ENCODE results near the gene MCOLN2.

Gene MCOLN2

DNA sequence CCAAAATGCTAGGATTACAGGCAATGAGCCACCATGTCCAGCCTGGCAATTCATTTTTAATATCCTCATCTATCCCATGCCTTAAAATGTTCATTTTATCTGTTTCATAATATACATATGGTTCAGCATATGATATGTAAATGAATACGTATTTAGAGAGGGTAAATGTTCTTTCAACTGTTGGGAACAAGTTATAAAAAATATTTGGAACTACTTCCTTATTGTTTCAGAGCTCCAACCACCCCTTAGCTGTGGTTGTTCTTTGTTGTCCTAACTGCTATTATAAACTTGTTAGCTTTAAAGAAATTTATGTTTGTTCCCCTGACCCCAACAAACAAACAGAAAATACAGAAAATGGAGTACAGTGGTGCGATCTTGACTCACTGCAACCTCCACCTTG lies 14.5 kb downstream of the MCOLN2 start:
- DNase-seq = no peak

DNA sequence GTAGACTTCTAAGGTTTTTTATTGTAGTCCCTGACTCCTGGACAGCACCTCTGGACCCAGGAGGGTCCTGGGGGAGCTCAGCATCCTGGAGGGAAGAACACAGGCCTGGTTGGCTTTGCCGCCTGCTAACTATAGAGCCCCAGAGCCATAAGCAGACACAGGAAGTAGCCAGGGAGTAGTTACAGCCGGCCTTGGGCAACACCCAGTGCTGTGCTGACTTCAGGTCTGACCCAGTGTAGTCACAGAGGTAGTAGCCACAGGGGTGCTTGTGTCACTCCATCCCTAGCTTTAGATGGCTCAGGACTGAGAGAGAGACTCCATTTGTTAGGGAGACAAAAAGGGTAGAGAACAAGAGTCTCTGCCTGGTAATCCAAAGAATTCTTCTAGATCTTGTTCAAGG lies 21.9 kb downstream of the MCOLN2 start:
- DNase-seq = no peak

DNA sequence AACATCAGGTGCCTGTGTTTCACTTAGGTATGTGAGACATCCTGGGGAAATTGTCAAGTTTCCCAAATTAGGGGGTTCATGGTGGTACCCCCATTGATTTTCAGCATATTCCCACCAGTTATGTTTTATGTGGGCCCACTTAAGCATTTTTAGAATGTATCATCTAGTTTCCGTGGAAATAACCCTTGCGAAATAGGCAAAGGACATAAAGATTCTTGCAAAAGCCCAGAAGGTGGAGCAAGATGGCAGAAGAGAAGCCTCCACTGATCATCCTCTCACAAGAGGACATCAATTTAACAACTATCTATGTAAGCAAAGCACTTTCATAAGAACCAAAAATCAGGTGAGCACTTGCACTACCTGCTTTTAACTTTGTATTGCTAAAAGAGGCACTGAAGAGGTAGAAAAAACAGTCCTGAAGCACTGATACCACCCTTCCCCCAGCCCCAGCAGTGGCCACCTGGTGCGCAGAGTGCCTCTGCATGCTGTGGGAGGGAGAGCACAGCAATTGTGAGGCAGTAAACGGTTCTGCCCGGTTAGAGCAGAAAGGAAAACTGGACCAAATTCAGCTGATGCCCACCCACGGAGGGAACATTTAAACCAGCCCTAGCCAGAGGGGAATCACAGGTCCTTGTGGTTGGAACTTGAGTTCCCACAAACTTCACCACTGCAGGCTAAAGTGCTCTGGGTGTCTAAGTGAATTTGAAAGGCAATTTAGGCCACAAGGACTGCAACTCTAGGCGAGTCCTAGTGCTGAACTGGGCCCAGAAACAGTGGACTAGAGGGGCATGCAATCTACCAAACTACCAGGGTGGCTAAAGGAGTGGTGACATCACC lies 23.2 kb downstream of the MCOLN2 start:
- no peak for DNase-seq

DNA sequence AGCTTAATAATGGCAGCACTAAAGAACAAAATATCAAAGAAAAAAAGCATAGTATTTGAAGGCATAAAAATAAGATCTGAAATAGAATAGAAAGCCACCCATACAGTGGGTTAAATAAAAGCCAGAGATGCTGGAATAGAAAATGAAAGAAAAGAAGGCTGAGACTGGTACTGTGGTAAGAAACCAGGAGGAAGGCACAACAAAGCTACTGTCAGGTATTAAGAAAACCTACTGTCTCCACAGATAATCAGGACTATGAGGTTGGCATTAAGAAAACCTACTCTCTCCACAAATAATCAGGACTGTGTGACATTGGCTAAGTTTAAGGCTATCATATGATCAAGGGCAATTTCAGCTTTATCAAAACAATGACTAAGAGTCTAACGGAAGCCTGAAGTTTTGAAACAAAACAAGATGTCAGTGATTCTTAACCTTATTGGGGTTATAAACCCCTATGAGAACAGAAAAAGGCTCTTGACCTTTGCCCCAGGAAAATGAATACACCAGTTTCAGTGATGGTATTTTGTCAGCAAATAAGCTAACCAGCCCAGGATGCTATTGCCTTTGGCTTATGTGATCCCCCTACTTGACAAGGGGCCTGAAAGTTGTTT lies 24.4 kb downstream of the MCOLN2 start:
- DNase-seq = no peak

DNA sequence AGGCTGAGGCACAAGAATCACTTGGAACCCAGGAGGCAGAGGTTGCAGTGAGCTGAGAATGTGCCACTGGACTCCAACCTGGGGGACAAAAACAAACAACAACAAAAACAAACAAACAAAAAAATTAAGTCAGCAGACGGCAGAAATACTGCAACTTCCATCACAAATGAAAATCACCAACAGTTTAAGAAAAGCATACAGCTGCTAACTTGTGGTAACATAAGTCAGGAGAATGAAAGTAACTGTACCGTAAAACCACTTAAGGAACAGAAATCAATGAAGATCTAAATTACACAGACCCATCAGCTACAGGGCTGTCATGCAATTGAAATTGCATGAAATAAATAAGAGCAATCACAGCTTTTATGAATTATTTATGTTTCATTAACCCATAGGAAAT lies 25.0 kb downstream of the MCOLN2 start:
- DNase-seq = no peak

DNA sequence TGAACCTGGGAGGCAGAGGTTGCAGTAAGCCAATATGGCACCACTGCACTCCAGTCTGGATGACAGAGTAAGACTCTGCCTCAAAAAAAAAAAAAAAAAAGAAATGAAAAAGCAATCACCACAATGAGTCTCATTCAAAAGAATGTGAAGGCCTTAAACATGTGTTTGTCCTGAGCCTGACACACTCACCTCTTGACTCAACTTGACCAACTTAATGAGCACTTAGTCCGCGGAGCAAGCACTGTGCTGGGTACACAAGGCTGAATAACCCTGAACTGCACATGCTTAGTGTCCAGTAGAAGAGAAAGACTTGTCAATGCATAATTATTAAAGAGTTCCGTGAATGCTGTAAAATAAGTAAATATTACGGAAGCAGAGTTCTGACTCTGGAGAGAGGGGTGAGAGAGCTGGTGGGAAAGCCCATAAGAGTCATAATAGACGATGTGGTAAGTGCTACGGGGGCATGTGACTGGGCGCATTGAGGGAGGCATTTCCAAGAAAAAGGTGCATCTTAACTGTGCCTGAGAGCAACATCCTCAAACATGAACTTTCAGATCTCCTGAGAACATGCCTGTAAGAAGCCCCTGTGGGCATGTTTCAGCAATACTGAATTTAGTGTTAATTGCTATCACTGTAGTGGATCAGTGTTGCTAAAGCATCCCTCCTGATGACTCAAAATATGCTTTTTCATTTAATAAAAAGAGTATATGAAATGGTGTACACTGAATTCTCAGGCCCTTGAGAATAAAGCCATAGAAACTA lies 27.2 kb downstream of the MCOLN2 start:
- no peak for DNase-seq

DNA sequence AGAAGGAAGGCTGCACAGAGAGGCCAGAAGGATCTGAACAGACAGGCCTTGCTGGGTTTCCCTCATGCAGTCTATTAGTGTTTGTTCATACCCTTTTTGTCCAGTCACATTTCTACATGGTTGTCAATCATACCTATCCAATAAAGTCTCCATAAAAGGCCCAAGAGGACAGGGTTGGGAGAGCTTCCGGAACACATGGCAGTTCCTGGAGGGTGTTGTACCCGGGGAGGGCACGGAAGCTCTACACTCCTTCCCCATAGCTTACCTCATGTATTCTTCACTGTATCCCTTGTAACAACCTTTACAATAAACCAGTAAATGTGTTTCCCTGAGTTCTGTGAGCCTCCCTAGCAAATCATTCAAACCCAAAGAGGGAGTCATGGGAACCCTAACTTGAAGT lies 28.0 kb downstream of the MCOLN2 start:
- DNase-seq = no peak

DNA sequence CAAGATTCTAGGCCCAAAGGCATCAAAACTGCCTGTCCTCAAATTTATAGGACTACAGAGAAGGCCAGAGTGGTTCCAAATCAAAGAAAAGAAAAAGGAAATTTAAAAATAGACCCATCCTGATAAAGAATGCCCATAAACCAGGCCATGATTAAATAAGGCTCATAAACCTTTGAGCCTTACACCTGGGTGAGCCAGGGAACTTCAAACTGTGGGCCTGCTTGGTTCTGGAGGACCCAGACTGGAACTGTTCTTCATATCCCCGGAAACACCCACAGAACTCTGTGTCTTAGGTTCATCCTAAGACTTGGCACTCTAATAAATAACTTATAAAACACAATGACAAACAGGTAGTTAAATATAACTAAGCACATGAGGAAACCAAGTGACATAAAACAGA lies 28.8 kb downstream of the MCOLN2 start:
- no peak for DNase-seq

DNA sequence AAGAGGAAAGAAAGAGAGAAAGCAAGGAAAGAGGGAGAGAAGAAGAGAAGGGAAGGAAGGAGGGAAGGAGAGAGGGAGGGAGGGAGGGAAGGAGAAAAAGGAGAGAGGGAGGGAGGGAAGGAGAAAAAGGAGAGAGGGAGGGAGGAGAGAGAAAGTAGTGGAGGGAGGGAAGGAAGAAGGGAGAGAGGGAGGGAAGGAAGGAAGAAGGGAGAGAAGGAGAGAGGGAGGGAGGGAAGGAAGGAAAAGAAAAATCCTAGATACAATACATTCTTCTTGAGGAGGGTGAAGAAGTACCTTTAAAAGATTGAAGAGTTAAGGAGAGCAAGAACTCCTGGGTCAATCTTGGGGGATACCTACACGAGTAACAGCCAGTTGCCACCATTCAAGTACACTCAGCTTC lies 29.2 kb downstream of the MCOLN2 start:
- no peak for DNase-seq

DNA sequence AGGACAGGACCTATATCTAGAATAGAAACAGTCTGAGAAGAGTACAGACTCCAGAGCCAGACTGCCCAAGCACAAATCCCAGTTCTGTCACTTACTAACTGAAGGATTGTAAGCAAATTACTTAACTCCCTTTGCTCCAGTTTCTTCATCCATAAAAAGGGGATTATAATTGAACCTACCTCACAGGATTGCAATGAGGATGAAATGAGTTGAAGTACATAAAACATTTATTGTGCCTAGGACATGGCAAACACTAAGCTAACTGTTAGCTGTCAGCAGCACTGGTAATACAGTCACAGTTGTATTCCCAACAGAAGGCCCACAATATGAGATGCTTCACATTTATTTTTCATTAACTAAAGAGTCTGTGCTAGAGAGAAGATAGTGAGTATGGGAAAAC lies 33.9 kb downstream of the MCOLN2 start:
- DNase-seq = no peak

DNA sequence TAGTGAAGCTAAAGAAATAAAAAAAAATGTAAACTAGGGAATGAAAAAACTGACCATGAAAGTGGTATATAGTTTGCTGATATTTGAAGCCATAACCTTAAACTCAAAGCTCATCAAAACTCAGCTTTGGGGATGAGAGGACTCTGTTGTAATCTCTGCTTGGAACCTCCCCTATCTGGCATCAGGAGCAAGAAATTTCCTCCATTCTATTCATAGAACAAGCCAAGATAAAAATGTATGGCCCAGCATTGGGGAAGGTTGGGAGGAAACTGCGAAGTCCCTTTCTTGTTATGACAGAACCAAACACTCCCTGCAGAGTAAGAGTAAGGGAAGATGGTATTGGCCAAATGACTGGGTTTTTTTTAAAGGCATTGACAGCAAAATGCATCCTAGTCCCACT lies 35.6 kb downstream of the MCOLN2 start:
- no peak for DNase-seq

DNA sequence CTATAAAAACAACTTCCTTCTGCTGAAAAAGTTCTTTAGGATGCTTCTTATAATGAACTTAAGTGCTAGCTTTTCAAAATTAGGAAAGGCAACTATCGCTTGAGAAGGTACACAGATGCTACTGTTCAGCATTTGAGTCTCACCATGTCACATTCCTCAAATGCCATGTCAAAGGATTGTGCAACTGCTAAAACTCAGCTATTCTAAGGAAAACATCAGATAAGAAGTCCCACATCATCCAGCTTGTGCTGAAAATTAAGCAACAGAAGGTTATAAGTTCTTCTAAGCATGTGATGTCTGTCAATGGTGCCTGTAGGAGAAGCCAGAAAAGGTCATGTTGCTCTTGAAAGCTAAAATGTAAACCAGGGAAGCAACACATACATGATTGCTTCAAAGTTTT lies 36.5 kb downstream of the MCOLN2 start:
- no peak for DNase-seq

DNA sequence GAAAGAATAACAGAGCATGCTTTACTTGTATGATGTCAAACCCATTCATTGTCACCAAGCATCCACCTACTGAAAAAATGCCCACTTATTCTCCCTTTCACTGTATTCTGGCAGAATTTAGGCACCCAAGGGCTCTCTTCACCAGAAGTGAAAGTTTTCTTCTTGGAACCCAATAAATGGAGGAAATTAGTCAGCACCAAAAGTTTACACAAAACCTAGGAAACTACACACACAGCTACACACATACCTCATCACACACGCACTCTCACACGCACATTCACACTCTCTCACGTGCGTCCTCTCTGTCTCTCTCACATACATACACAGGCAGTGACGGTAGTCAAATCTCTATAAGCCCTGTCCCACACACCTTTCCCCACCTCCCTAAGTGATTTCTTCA lies 37.6 kb downstream of the MCOLN2 start:
- DNase-seq = no peak

DNA sequence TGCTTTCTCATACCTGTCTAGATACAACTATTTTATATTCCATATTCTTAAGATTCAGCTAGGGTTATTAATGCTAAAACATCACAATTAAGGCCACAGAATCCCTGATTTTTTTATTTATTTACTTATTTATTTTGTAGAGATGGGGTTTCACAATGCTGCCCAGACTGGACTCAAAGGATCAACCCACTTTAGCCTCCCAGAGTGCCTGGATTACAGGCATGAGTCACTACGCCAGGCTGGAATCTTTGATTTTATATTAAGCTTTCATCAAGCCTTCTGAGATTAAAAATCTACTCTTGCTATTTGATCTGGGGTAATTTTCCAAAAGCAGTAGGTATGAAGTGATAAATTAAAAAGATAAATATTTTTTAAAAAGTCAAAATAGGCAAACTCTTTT lies 38.9 kb downstream of the MCOLN2 start:
- no peak for DNase-seq

DNA sequence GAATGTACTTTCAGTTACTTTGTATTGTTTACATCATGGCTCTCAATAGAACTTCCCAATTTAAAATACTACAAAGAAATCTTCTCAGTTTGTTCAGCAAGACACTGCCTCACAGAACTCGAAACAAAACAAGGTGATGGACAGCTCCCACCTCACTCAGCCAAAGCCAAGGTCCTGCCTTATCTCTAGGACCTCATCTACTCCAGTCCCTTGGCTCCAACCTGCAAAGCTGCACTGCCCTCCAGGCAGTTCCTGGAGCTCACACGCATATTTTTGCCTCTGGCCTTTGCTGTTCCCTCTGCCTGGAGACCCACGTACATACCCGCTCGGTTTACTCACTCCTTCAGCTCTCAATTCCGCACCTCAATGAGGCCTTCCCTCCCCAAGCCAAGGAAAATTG lies 40.3 kb downstream of the MCOLN2 start:
- DNase-seq = no peak

DNA sequence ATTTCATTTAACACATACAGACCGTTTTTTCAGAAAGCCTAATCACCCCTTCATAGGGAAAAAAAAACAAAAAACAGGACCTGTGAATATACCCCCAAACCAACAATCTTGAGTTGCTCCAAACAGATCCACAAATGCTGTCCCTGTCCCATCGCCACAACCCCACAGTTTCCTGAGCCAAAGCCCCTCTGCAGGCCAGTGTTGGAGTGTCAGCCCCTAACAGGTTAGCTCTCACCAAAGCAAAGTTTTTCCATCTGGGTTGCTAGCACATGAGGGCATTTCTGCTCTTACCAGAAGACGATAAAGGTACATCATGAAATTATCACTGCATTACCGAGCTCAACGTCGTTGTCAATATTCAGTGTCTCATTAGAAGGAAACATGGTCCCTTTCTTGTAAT lies 40.8 kb downstream of the MCOLN2 start:
- DNase-seq = no peak

DNA sequence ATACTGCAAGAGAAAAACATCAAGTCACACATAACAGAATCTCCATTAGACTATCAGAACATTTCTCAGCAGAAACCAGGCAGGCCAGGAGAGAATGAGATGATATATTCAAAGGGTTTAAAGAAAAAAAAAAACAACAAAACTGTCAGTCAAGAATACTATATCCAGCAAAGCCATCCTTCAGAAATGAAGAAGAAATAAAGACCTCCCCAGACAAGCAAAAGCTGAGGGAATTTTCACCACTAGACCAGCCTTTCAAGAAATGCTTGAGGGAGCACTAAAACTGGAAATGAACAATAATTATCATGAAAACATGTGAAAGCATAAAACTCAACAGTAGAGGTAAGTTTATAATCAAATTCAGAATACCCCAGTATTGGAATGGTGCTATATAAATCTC lies 47.2 kb downstream of the MCOLN2 start:
- DNase-seq = no peak

DNA sequence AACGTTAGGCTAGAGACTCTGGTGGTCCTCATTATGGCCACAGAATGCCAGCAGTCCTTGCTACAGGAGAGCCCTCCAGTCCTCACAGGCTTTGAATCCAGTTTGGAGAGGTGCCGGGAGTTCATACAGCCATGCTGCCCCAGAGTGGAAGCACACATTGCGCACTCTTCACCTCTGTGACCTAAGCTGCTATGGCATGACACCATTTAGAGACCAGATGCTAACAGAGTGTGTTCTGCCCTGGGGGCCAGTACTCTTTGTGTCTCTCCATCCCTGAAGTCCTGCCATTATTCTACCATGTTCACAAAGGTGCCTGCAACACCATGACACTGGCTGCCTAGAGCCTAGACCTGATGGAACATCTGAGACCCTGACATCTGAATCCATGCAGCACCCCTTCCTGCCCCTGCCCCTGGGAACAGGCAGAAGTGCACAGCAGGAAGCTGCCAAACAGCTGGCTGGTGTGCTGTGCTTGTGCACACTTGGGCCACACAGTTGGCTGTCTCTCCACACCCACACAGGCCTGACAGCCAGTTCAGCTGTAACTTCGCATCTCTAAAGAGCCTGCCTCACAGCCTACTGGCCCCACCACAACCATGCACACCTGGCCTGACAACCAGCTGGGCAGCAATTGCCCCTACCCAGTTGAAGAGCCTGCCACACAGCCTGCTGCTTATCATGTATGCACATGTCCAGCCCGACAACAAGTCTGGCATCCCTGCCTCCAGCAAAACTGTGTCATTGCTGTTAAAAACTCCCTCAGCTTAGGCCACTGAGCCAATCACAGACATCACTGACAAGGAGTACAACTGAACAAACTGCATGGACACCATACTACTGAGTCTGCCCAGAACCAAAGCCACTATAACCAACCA lies 49.1 kb downstream of the MCOLN2 start:
- DNase-seq = no peak

DNA sequence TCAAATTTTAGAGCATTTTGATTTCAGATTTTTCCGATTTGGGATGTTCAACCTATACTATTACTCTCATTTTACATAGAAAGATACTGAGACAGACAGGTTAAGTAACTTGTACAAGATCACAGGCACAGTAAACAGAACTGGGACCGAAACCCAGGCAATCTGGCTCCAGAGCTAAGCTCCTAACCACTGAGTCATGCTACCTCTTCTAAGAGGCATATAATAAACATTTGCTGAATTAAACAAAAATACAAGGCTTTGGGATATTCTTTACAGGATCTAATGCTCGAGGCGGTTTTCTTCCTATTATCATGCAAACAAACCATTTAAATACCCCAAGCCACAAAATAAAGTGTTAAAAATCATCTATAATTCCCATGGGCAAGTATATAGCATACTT lies 50.3 kb downstream of the MCOLN2 start:
- no peak for DNase-seq

DNA sequence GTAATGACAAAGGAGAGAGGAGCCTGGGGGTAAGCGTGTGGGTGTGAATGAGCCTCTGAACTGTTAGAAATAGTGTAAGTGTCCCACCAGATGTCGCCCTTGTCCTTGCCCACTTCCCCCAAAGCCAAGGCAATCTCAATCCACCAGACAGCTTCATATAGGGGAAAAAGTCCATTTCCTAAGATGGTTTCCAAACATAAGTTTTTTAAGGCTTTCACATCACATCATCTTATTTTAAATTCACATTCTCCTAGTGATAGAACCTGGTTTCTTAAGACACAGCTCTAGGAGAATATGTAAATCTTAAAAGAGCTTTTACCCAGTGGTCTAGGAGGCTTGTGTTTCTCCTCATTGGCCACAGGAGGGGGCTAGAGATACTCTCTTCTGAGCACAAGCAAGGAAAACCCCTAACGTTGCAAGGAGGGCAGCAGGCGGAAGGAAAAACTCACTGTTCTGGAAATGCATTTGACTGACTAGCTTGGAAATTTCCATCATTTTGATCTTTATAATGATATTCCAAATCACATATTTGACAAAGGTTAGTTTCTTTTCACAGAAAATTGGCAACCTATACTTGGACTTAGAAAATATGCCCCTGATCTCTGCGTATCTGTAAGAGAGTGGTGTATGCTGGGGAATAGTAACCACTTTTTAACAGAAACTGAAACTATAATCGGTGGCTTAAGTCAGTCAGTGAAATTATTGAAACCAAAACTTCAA lies 52.0 kb downstream of the MCOLN2 start:
- DNase-seq = peak; percentile 15 to 97 (median 80)

DNA sequence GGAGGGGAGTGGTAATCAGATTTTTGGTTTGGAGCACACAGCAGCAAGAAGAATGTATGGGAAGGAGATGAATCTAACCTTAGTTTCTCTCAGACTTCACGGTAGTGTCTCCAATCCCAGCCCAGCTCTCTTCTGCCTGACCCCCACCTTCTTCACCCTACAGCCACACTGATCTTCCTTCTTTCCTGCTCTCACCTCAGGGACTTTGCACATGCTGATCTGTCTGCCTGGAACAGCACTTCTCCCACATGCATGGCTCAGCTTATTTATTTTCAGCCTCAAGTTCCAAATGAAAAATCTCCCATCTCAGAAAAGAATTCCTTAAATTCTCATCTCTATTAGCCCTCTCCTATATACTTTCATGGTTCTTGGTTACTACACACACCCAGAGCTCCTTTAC lies 55.1 kb downstream of the MCOLN2 start:
- DNase-seq = no peak

DNA sequence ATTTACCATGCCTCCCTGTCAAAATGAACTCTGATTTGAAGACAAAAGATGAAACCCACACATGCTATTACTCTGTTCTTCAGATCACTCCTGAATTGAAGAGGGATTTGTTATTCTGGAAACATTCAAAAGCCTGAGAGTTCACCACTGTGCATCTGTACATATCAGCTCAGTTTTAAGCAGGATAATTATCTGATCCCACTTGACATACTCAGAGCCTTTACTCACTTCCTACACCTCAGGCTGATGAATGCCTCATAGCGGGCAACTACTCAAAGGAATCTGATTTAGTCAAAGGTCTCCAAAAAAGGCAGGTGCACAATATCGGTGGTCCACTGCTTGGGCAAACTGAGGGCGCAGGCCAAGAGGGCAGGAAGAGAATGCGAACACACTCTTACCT lies 56.4 kb downstream of the MCOLN2 start:
- no peak for DNase-seq

Data from stimulated activated naive CD4-positive, alpha-beta T cell (primary cell).